Activated CD4-positive, CD25-positive, alpha-beta regulatory T cell treated with anti-CD3 and anti-CD28 coated beads, Interleukin-2, amount 50 U/mL, for 72 hours (primary cell): ENCODE data around the gene CDK8.
"Not testable (repeated sequence)": the region's sequence is repeated elsewhere in the genome, so short reads cannot be mapped to it uniquely, and the experiment has no call there.

Experiments
- DNase-seq: peaks from one replicate; pipeline ENCODE4 v3.0.0; 2021

Gene CDK8

GRCh38 chr13:26253787-26254582 lies at the start of gene CDK8:
CDK8 (plus strand) TSS chr13:26254129; CDS start chr13:26254642, 513 bp downstream.
- DNase-seq: peak; percentile 89

GRCh38 chr13:26208287-26208686 lies 45.6 kb upstream of the CDK8 start:
- DNase-seq: no peak

DNA sequence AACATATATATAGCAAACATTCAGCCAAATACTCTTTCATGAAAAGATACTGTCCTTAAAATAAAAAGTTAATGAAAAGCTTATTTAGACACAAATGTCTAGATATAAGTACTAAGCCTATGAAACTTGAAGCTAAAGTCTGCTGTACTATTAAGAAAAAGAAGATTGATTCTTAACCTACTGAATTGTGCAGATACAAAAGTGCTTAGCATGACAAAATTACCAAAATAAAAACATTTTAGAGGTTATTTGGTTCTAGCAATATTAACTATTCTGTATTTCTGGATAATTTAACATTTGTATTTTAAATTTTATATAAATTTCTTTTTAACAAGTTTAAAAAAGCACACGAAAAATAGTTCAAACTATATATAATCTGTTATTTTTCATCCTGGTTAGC lies 40.6 kb upstream of the CDK8 start:
- DNase-seq: no peak

DNA sequence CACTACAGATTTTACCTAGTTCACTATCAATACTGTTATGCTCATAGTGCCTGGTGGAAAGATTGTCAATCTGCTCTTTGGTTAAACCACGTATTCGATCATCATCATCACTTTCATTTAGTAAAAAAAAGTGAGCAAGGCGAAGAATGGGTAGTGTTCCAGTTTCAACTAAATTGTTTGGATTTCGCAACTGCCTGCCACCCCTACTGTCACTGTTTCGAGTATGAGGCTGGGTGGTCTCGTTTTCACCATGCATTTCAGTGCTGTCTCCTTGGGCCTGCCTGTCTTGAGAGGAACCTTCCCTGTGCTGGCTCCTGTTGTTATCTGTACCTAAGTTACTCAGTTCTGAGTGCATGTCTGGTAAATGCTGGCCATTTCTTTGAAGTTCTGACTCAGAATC lies 39.9 kb upstream of the CDK8 start:
- DNase-seq: no peak

DNA sequence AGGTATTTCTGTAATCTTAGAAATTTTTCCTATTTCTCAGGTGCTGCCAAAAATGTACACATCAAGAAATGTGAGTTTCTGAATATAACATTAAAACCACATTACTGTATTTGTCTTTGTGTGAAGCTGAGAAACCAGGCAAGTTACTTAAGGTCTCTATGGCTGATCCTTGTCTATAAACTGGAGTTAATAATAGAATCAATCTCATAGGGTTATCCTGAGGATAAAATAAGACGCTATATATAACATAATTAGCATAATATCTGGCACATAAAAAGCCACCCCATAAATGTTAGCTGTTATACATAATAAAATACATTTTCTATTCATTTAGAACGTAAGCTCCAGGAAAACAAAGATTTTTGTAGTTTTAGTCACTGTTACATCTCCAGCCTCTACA lies 37.9 kb upstream of the CDK8 start:
- no peak for DNase-seq

DNA sequence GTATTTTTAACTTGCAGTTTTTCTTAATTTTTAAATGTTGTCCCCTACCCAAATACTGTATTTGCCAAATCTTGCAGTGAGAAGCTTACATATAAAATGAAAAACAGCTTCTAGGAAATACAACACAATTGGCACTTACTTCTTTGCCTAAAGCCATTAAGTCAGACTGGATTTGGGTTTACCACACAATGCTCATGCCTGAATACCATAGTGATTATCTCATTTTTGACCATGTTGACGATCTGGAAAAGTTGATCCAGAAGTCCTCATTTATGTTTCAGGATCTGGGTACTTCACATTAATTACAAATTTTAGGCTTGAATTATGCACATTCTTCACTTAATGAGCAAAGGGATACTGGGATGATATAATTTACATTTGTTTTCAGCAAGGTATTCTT lies 34.2 kb upstream of the CDK8 start:
- no peak for DNase-seq

DNA sequence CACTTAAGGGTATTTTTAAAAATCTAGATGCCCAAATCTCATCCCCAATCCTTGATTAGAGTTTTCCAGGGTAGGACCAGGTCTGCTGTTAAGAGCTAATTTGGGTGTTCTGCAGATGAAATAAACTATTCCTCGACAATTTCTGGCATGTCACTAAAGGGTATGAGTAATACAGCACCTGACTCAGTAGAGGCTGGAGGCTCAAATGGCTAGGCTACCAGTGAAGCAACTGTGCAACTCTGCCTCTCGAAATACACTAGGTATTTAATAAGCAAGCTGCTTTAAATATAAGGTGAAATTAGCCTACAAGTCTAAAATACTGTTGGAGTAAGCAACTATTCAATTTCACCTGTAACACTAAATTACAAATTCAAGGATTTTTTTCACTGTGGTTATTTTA lies 33.4 kb upstream of the CDK8 start:
- no peak for DNase-seq

- DNase-seq: no peak
These were observed 32.6 kb upstream of the CDK8 start for GRCh38 chr13:26221399-26221720.

DNA sequence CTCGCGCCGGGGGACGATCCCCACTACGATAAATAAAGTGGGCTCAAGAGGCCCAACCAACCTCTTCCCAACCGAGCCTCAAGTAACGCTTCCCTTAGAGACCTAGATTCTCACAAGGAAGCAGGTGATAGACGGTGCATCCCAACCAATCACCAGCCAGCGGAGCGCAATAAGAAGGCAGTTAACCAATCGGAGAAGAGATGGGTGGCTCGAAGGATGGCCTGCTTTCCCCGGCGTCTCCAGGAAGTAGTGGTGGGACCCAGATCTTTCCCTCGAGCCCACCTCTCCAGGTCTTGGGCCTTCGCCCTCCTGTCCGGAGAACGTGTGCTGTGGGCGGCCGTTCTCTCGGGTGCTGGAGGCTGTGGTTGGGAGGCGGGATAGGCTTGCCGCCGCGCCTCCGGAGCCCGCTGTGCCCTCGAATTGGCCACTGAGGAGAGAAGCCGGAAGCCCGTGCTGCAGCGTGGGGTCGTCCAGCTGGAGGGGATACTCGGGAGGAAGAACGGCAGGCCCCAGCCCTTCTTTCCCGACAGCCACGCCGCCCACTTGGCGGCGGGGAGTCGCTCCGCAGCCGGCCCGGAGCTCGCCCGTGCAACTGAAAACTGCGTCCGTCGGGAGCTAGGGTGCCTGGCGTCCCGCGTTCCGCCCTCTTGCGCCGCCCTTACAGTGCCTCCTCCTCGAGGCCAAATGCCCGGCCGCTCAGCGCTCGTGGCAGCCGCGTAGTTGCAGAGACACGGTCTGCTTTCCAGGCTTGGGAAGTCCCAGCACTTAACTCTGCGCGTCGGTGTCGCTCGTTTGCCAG lies 32.0 kb upstream of the CDK8 start, which contains the start of gene RNF6:
Gene RNF6 (minus strand): TSS at position 594 of the 799 bp plus-strand sequence. CDS start 2,665 bp downstream, outside the sequence.
- peak; percentile 84 for DNase-seq

GRCh38 chr13:26222520-26223046 lies 31.3 kb upstream of the CDK8 start:
- no peak for DNase-seq

GRCh38 chr13:26225896-26226617 lies 27.9 kb upstream of the CDK8 start:
- no peak for DNase-seq

DNA sequence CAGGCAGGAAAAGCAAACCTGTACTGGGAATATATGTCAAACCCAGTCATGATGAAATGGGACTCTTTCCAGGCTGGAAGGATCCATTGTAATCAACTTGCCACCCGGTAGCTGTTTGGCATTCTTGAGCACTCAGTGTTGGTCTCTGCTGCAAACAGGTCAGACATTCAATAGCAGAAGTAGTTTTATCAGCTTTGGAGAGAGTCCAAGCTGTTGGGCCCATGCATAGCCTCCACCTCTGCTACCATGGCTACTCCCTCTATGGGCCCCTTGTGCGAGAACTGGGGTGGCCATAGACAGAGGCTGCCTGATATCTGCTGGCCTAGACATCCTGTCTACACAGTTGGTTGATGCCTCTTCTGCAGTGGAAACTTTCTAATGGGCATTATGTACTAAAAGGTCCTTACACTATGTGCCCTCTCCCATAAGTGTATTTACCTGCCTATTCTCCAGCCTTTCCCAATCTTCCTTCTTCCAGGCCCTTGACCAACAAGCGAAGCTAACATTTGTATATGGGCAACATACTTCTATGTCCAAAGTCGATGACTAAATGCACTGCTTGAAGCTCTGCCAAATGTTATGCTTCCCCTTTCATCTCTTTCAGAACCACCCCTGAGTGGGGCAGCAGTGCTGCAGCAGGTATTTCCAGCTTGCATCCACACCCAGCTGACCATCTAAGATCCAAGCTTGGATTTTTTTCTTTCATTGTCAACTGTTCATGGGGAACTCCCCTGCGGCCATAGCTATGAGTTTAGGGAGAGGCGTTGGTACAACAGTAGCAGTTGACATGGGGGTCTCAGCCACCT lies 26.6 kb upstream of the CDK8 start:
- no peak for DNase-seq

GRCh38 chr13:26228096-26228495 lies 25.8 kb upstream of the CDK8 start:
- DNase-seq: no peak

- no peak for DNase-seq
These were observed 24.8 kb upstream of the CDK8 start for GRCh38 chr13:26229080-26229615.

DNA sequence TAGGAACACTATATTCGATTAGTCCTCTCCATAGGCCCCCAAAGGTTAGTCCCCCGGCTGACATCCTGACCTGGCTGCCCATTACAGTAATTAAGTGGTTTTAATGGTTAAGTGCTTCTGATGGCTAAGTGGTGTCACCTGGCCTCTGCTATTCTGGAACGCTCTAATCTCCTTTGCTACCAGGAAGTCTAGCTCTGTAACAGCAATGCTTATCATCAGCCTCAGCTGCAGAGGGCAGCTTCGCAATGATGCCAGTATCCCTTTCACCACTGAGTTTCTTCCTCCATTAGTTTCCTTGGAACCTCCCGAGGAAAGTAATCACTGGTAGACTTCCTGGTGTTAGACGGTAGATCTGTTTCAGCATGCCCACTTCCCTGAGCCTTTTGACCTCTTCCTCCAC lies 23.2 kb upstream of the CDK8 start:
- DNase-seq: no peak

GRCh38 chr13:26236296-26236695 lies 17.6 kb upstream of the CDK8 start:
- no peak for DNase-seq

DNA sequence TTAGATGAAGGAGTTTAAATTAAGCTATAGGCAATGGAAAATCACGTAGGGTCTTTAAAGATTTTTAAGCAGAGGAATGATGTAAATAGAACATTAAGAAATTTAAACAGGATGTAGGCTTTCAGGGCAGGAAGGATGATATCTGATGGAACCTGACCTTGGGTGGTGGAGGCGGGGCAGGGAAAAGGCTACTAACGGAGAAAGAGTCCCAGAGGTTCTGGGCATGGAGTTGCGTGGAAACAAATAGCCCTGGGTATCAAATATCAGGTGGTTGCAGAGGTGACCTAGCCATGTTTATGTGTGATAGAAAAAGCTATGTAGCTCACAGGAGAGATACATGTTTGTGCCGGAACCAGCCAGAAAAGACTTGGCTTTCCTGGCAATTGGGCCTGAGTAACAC lies 7.8 kb upstream of the CDK8 start:
- DNase-seq: no peak

DNA sequence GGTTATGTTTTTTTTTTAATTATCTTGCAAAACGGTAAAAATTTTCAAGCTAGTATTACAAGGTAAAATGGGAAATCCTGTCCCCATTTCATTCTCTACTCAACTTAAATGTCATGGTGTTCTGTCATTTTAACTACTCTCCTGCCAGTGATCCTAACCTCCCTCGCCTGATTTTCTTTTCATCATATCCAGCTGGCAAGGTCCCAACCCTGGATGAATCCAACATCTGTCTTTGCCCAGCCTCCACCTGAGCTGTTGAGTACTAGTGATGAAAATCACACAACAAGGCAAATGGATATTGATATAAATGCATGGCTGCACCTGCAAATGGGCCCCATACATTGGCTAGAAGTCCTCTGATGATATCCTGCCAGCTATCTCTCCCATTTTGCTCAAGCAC lies 6.9 kb upstream of the CDK8 start:
- no peak for DNase-seq

DNA sequence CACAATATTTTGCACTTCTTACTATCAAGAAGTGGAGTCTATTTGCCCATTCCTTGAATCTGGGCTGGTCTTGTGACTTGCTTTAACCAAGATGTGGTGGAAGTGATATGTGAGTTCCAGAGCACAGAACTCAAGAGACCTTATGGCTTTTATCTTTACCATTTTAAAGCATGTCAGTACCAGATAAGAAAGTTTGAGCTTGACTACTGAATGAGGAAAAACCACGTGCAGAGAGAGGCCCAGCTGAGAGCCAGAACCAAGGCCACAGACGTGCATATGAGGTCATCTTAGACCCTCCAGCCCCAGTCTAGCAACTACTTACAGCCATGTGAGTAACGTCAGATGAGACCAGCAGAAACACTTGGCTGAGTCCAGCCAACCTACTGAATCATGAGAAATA lies 6.3 kb upstream of the CDK8 start:
- no peak for DNase-seq

DNA sequence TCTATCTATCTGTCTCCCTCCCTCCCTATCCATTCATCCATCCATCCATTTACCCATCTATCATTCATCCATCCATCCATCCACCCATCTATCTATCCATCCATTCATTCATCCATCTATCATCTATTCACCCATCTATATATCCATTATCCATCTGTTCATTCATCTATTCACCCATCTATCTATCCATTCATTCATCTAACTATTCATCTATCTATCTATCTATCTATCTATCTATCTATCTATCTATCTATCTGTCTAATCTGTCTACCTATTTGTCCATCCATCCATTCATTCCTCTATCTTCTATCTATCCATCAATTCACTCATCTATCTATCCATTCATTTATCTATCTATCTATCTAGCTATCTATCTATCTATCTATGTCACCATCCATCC lies 4.4 kb upstream of the CDK8 start:
- no peak for DNase-seq

DNA sequence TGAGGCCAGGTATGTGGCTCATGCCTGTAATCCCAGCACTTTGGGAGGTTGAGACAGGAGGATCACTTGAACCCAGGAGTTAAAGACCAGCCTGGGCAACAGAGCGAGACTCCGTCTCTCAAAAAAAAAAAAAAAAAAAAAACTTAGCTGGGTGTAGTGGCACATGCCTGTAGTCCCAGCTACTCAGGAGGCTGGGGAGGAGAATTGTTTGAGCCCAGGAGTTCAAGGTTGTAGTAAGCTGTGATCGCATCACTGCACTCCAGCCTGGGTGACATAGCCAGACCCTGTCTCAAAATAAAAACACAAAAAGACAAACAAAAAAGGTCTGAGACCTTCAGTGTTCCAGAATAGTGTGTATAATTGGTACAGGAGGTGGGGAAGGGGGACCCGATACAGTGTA lies 1.9 kb upstream of the CDK8 start:
- DNase-seq: not testable (repeated sequence)

GRCh38 chr13:26253262-26253786 lies 605 bp upstream of the CDK8 start:
- DNase-seq: no peak
